ENCODE measurements around the gene HTRA1.

Gene HTRA1

DNA sequence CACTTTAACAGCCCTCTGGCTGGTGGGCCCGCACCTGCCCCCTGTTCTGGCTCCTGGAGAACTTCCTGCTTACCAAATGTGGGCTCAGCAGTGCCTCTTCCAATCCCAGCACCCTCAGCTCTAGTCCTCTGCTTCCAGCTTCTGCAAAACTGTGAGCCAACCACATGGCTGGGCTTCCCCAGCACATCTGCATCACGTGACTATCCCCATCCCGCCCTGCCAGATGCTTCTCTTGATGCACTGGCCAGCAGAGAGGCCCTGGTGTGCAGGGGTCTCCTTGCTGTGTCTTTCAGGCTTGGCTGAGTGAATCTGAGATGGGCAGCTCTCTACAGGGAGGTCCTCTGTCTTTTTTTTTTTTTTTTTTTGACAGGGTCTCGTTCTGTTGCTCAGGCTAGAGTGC lies 55.4 kb downstream of the HTRA1 start:
- DNase-seq (ENCODE audit: low read depth) = no peak

- no peak for DNase-seq (ENCODE audit: low read depth)
These were observed 57.8 kb downstream of the HTRA1 start for GRCh38 chr10:122519144-122519543.

- no peak for DNase-seq (ENCODE audit: low read depth)
These were observed 58.5 kb downstream of the HTRA1 start for GRCh38 chr10:122519873-122520272.

DNA sequence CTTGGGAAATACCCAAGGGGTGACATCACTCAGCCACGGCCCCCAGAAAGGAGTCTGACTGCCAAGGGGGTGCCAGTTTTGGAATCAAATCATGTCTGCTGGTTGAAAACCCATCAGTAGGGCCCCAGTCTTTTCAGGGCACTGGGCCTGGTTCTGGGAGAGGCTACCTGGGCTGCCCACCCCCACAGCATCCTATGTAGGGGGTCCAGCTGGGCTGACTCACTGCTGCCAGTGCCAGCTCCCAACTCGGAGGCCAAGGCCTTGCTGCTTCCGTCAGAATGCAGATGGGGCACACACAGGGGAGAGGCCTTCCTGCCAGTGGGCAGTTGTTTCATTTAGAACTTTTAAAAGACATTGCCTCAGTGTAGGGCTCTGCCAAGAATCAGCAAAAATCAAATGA lies 59.7 kb downstream of the HTRA1 start:
- no peak for DNase-seq (ENCODE audit: low read depth)

GRCh38 chr10:122524811-122525210 lies 63.5 kb downstream of the HTRA1 start:
- DNase-seq (ENCODE audit: low read depth) = no peak

DNA sequence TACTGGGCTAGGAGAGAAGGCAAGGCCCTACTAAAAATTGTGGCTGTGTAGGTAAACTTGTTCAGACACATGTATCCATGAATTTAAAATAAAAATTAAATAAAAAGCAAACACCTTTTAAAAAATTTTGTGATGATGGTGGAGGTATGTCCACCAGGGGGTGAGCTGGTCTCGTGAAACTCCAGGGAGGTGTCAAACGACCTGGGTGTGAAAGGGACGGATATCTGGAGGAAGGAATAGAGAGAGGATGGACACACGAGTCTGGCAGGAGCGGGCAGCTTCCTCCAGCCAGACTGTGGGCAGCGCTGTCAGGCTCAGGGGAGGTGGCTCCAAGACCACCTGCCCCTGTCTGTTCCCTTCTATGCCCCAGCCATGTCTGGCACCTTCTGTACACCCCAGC lies 64.4 kb downstream of the HTRA1 start:
- DNase-seq (ENCODE audit: low read depth) = no peak

DNA sequence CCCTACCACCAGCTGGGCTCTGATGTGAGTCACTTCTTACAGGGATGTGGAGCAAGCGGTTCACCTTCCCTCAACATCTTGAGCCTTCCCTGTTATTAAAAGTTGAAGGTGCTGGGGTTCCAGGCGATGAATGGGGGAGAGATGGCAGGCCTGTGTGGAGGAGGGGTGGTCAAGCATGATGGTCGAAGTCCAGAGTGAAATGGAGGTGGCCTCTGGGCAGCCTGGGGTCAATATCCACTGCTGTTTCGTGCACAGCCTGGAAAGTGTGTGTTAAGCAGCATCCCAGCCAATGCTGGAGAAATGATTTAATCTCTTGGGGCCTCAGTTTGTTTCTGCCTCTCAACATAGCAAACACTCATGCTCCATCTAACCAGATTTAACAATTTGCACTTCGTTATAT lies 65.5 kb downstream of the HTRA1 start:
- no peak for DNase-seq (ENCODE audit: low read depth)

DNA sequence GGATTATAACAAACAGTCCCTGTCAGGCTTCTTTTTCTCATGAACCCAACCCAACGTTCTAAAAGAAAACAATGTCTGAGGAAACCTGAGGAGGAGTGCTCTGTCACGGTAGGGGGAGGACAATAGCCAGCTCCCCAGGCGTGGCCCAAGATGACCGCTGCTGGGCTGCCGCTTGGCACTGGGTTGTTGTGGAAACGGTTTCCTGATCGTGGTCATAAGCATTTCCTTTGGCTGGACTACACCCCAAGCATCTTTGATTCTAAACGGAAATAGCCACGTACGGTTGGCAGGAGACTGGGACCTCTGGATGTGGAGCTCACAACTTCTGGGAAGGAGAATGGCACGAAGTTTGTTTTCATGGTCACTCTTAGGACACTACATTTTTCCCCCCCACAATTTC lies 68.8 kb downstream of the HTRA1 start:
- DNase-seq (ENCODE audit: low read depth) = no peak

DNA sequence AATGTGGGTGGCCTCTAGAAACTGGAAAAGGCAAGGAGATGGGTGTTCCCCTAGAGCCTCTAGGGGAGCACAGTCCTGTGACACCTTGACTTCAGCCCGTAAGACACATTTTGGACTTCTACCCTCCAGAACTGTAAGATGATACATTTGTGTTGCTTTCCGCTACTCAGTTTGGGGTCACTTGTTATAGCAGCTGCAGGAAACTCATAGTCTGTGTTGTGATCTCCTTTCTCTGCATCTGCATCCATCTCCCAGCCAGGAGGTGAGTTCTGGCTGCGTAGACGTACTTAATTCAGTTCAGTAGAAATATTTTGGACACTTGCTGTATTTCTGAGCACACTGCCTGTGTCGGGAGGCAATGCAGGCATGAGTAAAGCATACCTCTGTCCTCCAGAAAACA lies 69.9 kb downstream of the HTRA1 start:
- no peak for DNase-seq (ENCODE audit: low read depth)

DNA sequence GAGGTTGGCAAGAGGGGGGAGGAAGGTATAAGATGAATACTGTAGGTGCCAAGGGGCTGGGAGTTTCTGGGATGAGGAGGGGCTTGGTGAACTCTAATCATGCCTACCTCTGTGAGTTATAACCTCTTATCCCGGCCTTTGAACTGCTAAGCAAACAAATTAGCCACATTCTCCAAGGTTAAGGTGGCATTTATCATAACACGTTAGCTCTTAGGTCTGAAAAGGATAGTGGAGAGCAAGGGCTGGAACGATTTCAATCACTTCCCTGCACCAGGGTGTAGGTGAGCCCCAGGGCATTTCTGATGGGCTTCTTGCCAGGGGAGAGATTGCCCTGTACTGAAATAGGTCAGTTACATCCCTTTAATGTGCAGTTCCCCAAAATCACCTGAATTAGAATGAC lies 70.6 kb downstream of the HTRA1 start:
- DNase-seq (ENCODE audit: low read depth) = no peak

DNA sequence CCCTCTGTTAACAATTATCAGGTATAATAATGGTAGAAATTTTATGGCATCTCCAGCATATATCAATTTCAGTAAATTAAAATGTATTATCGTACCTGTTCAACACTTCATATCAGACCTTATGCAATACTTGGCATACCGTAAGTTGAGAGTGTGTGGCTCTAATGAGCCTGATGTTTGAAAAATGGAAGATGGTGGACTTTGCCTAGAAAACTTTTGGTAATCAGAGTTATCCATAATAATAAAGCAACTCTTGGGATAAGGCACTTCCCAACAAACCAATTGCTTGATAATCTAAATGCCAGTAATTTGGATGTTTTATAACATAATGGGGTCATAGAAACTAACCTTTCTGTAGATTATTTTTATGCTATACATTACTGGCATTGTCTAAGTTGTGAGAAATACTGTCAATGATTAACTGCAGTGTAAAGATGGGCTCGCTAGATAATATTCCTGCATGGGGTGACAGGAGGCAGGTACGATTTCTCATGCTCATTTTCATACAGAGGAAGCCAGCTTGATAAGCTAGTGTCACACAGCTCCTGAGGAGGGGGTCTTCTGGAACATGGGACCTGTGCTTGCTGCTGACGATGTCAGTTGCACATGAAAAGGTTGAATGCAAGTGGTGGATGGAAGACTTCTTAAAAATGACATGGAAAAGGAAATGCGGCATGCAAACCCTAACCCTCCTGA lies 71.4 kb downstream of the HTRA1 start:
- DNase-seq (ENCODE audit: low read depth) = no peak

- no peak for DNase-seq (ENCODE audit: low read depth)
These were observed 76.2 kb downstream of the HTRA1 start for GRCh38 chr10:122537545-122537944.

DNA sequence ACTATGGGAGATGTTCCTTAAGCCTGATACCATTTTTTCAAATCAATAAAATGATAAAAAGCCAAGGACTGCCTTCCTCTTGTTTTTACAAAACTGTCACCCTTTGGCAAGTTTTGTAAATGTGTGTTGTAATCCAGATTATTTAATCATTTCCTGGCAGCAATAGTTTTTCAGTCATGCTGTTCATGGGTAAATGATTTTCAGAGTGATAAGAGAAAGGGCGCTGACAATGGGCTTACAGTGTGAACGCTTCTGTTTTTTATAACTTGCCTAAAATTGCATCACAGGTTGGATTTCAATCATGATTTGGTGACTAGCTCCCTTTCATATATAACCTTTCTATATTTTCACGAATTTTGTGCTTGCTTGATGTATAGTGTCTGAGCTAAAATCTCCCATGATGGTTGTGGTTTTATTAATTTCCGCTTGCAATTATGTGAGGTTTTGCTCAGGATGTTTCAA lies 80.2 kb downstream of the HTRA1 start:
- DNase-seq (ENCODE audit: low read depth) = no peak

DNA sequence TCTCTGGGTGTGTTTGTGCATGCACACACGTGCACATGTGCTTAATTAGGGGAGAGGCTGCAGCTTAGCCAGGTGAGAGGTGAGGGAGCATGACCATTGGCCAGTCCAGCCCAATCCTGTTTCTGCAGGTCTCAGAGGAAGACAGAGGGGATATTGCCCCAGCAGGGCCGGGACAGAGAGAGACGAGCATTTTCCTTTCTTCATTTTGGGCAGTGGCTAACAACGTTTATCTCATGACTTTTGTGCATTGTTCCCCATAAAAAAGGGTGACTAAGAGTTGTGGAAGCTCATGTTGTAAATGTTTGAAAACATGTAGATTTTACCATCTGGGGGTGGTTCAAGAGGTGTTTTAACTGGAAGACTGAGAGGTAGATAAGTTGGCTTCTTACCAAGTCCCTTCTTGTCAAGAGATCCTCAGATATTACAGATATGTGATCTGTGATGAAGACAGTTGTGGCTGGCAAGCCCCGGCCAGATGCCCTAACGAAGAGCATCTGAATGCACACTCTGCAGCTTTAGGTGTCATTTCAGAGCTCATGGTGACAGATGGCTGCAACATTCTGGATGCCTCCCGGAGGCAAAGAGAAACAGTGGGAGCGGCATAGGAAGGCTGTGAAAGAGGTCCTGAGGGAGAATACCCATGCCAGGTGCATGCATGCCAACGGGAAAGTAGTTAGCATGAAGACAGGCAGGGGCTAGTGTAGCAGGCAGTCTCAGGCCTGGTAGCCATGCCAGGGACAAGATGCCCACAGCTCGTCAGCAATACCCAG lies 82.5 kb downstream of the HTRA1 start:
- DNase-seq (ENCODE audit: low read depth) = no peak

- no peak for DNase-seq (ENCODE audit: low read depth)
These were observed 83.1 kb downstream of the HTRA1 start for GRCh38 chr10:122544493-122544892.

- DNase-seq (ENCODE audit: low read depth) = no peak
These were observed 84.9 kb downstream of the HTRA1 start for GRCh38 chr10:122546242-122546641.

DNA sequence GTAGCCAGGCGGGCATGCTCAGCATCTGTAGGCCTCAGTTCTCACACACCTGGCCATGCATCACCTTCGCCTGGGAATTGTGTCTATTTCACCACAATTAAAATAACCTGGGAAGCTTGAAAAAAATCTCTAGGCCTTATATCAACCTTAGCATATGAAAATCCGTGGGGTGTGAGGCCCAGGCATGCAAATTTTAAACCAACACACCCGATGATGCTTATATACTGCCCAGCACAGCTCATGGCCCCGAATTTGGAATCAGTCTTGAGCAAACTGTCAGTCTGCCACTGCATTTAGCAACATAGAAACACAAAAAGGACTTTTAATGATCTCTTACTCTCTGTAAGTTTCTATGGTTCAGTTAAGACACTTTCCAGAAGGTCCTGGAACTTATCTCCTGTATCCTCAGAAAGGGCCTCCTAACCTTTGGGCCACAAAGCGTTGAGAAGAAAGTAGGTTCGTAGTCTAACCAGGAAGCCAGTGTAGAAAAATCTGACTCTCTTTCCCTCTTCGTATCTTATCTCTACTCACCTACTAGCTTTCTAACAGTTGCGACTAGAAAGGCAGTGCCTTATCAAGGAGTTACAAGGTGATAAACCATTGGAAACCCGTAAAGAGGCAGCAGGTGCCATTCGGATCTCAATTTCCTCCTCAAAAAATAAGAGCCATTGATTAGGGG lies 87.2 kb downstream of the HTRA1 start:
- DNase-seq (ENCODE audit: low read depth) = no peak

DNA sequence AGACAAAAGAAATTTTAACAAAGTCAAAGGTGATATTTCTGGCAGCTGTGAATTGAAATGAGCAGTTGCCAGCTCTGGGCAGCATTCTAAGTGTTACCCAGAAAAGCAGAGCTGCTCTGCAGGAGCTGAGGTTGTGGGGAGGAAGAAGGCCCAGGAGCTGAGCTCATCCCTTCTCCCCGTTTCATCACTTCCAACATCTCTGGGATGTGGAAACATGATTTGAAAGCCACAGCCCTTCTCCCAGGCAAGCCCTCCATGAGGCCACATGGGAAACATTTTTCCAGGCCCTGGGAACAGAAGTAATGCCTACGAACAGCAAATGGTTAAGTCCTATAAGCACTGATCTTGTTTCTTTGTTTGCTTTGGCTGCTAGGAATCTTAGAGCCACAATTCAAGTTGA lies 88.3 kb downstream of the HTRA1 start:
- DNase-seq (ENCODE audit: low read depth) = no peak

- no peak for DNase-seq (ENCODE audit: low read depth)
These were observed 89.1 kb downstream of the HTRA1 start for GRCh38 chr10:122550427-122550826.

GRCh38 chr10:122550983-122551382 lies 89.6 kb downstream of the HTRA1 start:
- no peak for DNase-seq (ENCODE audit: low read depth)

- peak; percentile 24 for DNase-seq (ENCODE audit: low read depth)
These were observed 90.1 kb downstream of the HTRA1 start for GRCh38 chr10:122551450-122551849.

DNA sequence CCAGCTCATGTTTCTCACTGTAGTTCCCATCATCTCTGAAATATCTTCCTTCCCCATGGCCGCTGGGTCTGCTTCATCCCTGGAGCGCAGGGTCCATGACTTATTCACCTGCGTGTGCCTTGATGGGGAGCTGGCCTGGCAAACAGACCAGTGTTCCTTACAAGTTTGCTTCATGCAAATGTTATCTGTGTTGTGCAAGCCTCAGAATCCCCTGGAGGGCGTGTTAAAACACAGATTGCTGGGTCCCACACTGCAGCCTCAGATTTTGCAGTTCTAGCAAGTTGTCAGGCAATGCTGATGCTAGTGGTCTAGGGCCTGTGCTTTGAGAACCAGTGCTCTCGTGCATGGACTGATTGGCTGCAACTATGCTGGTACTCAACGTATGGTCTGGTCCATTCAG lies 92.0 kb downstream of the HTRA1 start:
- DNase-seq (ENCODE audit: low read depth) = no peak
